H9 (cell line): ENCODE results near the gene ADGRL3. TPM values are rescaled to one million over a fixed set of nuclear protein-coding genes. Genes with fewer than 3 reads are reported as not detected.

Experiments
- DNase-seq: peaks from one replicate; pipeline ENCODE4 v3.0.0-alpha.2; 2017
- H2AFZ ChIP-seq: one replicate; pipeline ENCODE4 v1.6.1; 2013; ENCODE audit warnings: mild to moderate bottlenecking, low read length, control low read depth, moderate library complexity
- H2AK5ac ChIP-seq: 2 replicates; pipeline ENCODE4 v1.6.1; 2013; ENCODE audit warnings: low read length, control low read depth, mixed read lengths; ENCODE audit not compliant: insufficient read length
- H2BK120ac ChIP-seq: one replicate; pipeline ENCODE4 v1.6.1; 2013; ENCODE audit warnings: low read depth, mild to moderate bottlenecking, low read length, control low read depth, inconsistent platforms; ENCODE audit not compliant: poor library complexity, severe bottlenecking
- H2BK12ac ChIP-seq: 2 replicates; pipeline ENCODE4 v1.6.1; 2013; ENCODE audit warnings: low read length, control low read depth, mixed read lengths, low read depth; ENCODE audit not compliant: insufficient read length
- H2BK15ac ChIP-seq: 2 replicates; pipeline ENCODE4 v1.6.1; 2013; ENCODE audit warnings: low read depth, low read length, control low read depth
- H2BK20ac ChIP-seq: one replicate; pipeline ENCODE4 v1.6.1; 2013; ENCODE audit warnings: low read depth, mild to moderate bottlenecking, low read length, control low read depth, inconsistent platforms; ENCODE audit not compliant: poor library complexity, severe bottlenecking
- H2BK5ac ChIP-seq: 2 replicates; pipeline ENCODE4 v1.6.1; 2013; ENCODE audit warnings: low read length, control low read depth, mixed read lengths; ENCODE audit not compliant: insufficient read length
- H3K14ac ChIP-seq: 2 replicates; pipeline ENCODE4 v1.6.1; 2013; ENCODE audit warnings: low read length, control low read depth; ENCODE audit not compliant: insufficient read depth
- H3K18ac ChIP-seq: 2 replicates; pipeline ENCODE4 v1.6.1; 2013; ENCODE audit warnings: low read depth, mild to moderate bottlenecking, mixed read lengths, low read length, control low read depth; ENCODE audit not compliant: insufficient read length
- H3K23ac ChIP-seq: 2 replicates; pipeline ENCODE4 v1.6.1; 2013; ENCODE audit warnings: low read length, control low read depth, mixed read lengths, low read depth; ENCODE audit not compliant: insufficient read length
- H3K23me2 ChIP-seq: 2 replicates; pipeline ENCODE4 v1.6.1; 2013; ENCODE audit warnings: low read depth, mild to moderate bottlenecking, mixed read lengths, low read length, control low read depth; ENCODE audit not compliant: insufficient read length, poor library complexity, severe bottlenecking
- H3K27ac ChIP-seq: 2 replicates; pipeline ENCODE4 v1.5.1; 2013; ENCODE audit warnings: low read length, control low read depth, mixed read lengths, low read depth; ENCODE audit not compliant: insufficient read length
- H3K27me3 ChIP-seq: 2 replicates; pipeline ENCODE4 v1.6.1; 2013; ENCODE audit warnings: low read length, control low read depth, inconsistent platforms; ENCODE audit not compliant: insufficient read depth
- H3K4ac ChIP-seq: 2 replicates; pipeline ENCODE4 v1.6.1; 2013; ENCODE audit warnings: low read depth, mild to moderate bottlenecking, control low read depth, inconsistent platforms, low read length, moderate library complexity
- H3K4me1 ChIP-seq: 2 replicates; pipeline ENCODE4 v1.6.1; 2013; ENCODE audit warnings: low read length, control low read depth, inconsistent platforms; ENCODE audit not compliant: insufficient read depth
- H3K4me2 ChIP-seq: 2 replicates; pipeline ENCODE4 v1.6.1; 2013; ENCODE audit warnings: low read length, control low read depth, mixed read lengths; ENCODE audit not compliant: insufficient read length, insufficient read depth
- H3K56ac ChIP-seq: 2 replicates; pipeline ENCODE4 v1.6.1; 2013; ENCODE audit warnings: low read depth, mild to moderate bottlenecking, mixed read lengths, low read length, control low read depth; ENCODE audit not compliant: insufficient read length
- H3K79me1 ChIP-seq: 2 replicates; pipeline ENCODE4 v1.6.1; 2013; ENCODE audit warnings: low read depth, mild to moderate bottlenecking, moderate library complexity, low read length, control low read depth, inconsistent platforms; ENCODE audit not compliant: insufficient read depth, poor library complexity, severe bottlenecking
- H3K79me2 ChIP-seq: 2 replicates; pipeline ENCODE4 v1.6.1; 2013; ENCODE audit warnings: low read length, control low read depth, inconsistent platforms; ENCODE audit not compliant: insufficient read depth
- H3K9ac ChIP-seq: 2 replicates; pipeline ENCODE4 v1.6.1; 2013; ENCODE audit warnings: low read length, control low read depth, mixed read lengths; ENCODE audit not compliant: insufficient read length; ENCODE audit errors: extremely low read depth
- H3K9me3 ChIP-seq: one replicate; pipeline ENCODE4 v1.6.1; 2013; ENCODE audit warnings: low read depth, low read length, inconsistent platforms; ENCODE audit not compliant: control insufficient read depth
- H3T11ph ChIP-seq: one replicate; pipeline ENCODE4 v1.6.1; 2013; ENCODE audit warnings: mild to moderate bottlenecking, low read length, control low read depth, inconsistent platforms
- H4K20me1 ChIP-seq: one replicate; pipeline ENCODE4 v1.6.1; 2013; ENCODE audit not compliant: control insufficient read depth, insufficient read length, insufficient read depth
- H4K5ac ChIP-seq: 2 replicates; pipeline ENCODE4 v1.6.1; 2013; ENCODE audit warnings: low read depth, mild to moderate bottlenecking, mixed read lengths, low read length, control low read depth; ENCODE audit not compliant: insufficient read length
- H4K8ac ChIP-seq: replicated peaks from 2 replicates; pipeline ENCODE4 v1.6.1; 2013; ENCODE audit warnings: low read length, control low read depth, mixed read lengths, low read depth; ENCODE audit not compliant: insufficient read length
- H4K91ac ChIP-seq: 2 replicates; pipeline ENCODE4 v1.6.1; 2013; ENCODE audit warnings: low read depth, mild to moderate bottlenecking, moderate library complexity, mixed read lengths, low read length, control low read depth; ENCODE audit not compliant: insufficient read length
- H3K27ac Mint-ChIP-seq, 3 experiments: 2 replicates in 2 of 3; 3 replicates in 1 of 3; pipeline ENCODE4 v1.8.0; 2020 to 2021; ENCODE audit warnings: mixed read lengths in 3 of 3, mild to moderate bottlenecking in 1 of 3, moderate library complexity in 1 of 3
- H3K27me3 Mint-ChIP-seq: 2 replicates; pipeline ENCODE4 v1.8.0; 2021; ENCODE audit warnings: low read depth, mild to moderate bottlenecking, moderate library complexity, mixed read lengths
- H3K36me3 Mint-ChIP-seq, 3 experiments: 2 replicates in 2 of 3; 3 replicates in 1 of 3; pipeline ENCODE4 v1.8.0; 2020 to 2021; ENCODE audit warnings: low read depth in 3 of 3, mixed read lengths in 3 of 3; ENCODE audit not compliant: insufficient read depth in 1 of 3
- H3K4me1 Mint-ChIP-seq, 2 experiments: 2 replicates each; pipeline ENCODE4 v1.8.0; 2020; ENCODE audit warnings: mixed read lengths in 2 of 2
- H3K4me3 Mint-ChIP-seq, 2 experiments: 2 replicates in 1 of 2; 3 replicates in 1 of 2; pipeline ENCODE4 v1.8.0; 2020 to 2021; ENCODE audit warnings: mild to moderate bottlenecking in 2 of 2, mixed read lengths in 2 of 2, moderate library complexity in 1 of 2
- H3K9me3 Mint-ChIP-seq, 2 experiments: 2 replicates in 1 of 2; 3 replicates in 1 of 2; pipeline ENCODE4 v1.8.0; 2020; ENCODE audit warnings: mild to moderate bottlenecking in 2 of 2, mixed read lengths in 2 of 2, moderate library complexity in 1 of 2
- CTCF ChIP-seq: fragments of 200-600 bp; sonication (generic); conservative IDR thresholded peaks from 3 replicates; pipeline ENCODE4 v1.8.0; 2021; ENCODE audit warnings: antibody characterized with exemption, mild to moderate bottlenecking
- WGBS: extraction: QIAGEN DNeasy Blood & Tissue Kit; methylation state at CpG from one replicate; pipeline ENCODE4 v1.1.7; 2013; ENCODE audit warnings: missing lambda C conversion rate, low lambda C conversion rate, mixed read lengths; ENCODE audit not compliant: insufficient read length; ENCODE audit errors: extremely low coverage; 5-methylcytosine and 5-hydroxymethylcytosine counted together
- total RNA-seq: library from RNA; stranded (reverse); gene quantifications from 2 replicates; pipeline ENCODE4 v1.2.1, GENCODE V29; 2021

The ADGRL3 gene
- total RNA-seq, 1 experiment from 2014 or later: 5.9 TPM

GRCh38 chr4:61596606-61597340 lies 396.6 kb downstream of the ADGRL3 start:
- no peaks in the 10 kb centered on the region for H3K9me3 ChIP-seq
- H3K36me3 Mint-ChIP-seq: no peaks in the 10 kb centered on the region; a peak in 1 of 7 replicates
- no peaks in the 10 kb centered on the region for H3K23me2 ChIP-seq
- H3K4ac ChIP-seq: no peak overlapping the region
- H2BK5ac ChIP-seq: no peak overlapping the region
- no peak overlapping the region for H2BK20ac ChIP-seq
- no peaks in the 10 kb centered on the region for H3K79me1 ChIP-seq
- no peak overlapping the region for H4K8ac ChIP-seq
- no peak overlapping the region for H3K9ac ChIP-seq
- no CpG with 5 or more reads among the region's 5 CpGs for WGBS
- no peak overlapping the region for H2AK5ac ChIP-seq
- no peak overlapping the region for H2BK120ac ChIP-seq
- no peak overlapping the region for H3T11ph ChIP-seq
- H3K9me3 Mint-ChIP-seq: no peaks in the 10 kb centered on the region
- H3K14ac ChIP-seq: no peak overlapping the region
- no peak overlapping the region for H3K27ac Mint-ChIP-seq
- no peak overlapping the region for H2BK15ac ChIP-seq
- H3K4me1 Mint-ChIP-seq: no peaks in the 10 kb centered on the region
- H3K27me3 ChIP-seq: no peaks in the 10 kb centered on the region
- H4K91ac ChIP-seq: no peak overlapping the region
- no peak overlapping the region for H3K56ac ChIP-seq
- no peak overlapping the region for H3K27ac ChIP-seq
- TF ChIP-seq CTCF: no peak
- H3K23ac ChIP-seq: no peak overlapping the region
- no peak overlapping the region for H3K4me2 ChIP-seq
- DNase-seq: no peak
- no peaks in the 10 kb centered on the region for H4K20me1 ChIP-seq
- H3K4me1 ChIP-seq: no peaks in the 10 kb centered on the region
- no peak overlapping the region for H3K18ac ChIP-seq
- H3K4me3 Mint-ChIP-seq: no peak overlapping the region
- H3K27me3 Mint-ChIP-seq: no peaks in the 10 kb centered on the region
- no peak overlapping the region for H2AFZ ChIP-seq
- no peaks in the 10 kb centered on the region for H3K79me2 ChIP-seq
- H4K5ac ChIP-seq: no peak overlapping the region
- no peak overlapping the region for H2BK12ac ChIP-seq
